Progenitor cell of endocrine pancreas (in vitro differentiated cells): ENCODE data around the gene METTL21A. TPM values are rescaled to one million over a fixed set of nuclear protein-coding genes. Genes with fewer than 3 reads are reported as not detected.

Experiments
- DNase-seq: peaks from one replicate; pipeline ENCODE4 v3.0.0; 2021; ENCODE audit warnings: low spot score; ENCODE audit not compliant: unreplicated experiment
- H3K27ac Mint-ChIP-seq: 2 replicates; pipeline ENCODE4 v1.8.0; 2021; ENCODE audit warnings: mild to moderate bottlenecking, moderate library complexity, mixed read lengths
- H3K27me3 Mint-ChIP-seq: 2 replicates; pipeline ENCODE4 v1.8.0; 2021; ENCODE audit warnings: mixed read lengths
- H3K36me3 Mint-ChIP-seq: 2 replicates; pipeline ENCODE4 v1.8.0; 2022; ENCODE audit warnings: mixed read lengths; ENCODE audit not compliant: insufficient read depth
- H3K4me1 Mint-ChIP-seq: 2 replicates; pipeline ENCODE4 v1.8.0; 2021; ENCODE audit warnings: low read depth, mixed read lengths
- H3K4me3 Mint-ChIP-seq: 2 replicates; pipeline ENCODE4 v1.8.0; 2021; ENCODE audit warnings: low read depth, mild to moderate bottlenecking, moderate library complexity, mixed read lengths
- H3K9me3 Mint-ChIP-seq: 2 replicates; pipeline ENCODE4 v1.8.0; 2021; ENCODE audit warnings: low read depth, mixed read lengths
- CTCF ChIP-seq: fragments of 200-600 bp; sonication (generic); IDR thresholded peaks from one replicate; pipeline ENCODE4 v1.5.0; 2021; ENCODE audit warnings: antibody characterized with exemption, mild to moderate bottlenecking; ENCODE audit not compliant: unreplicated experiment
- total RNA-seq: library from RNA; stranded (reverse); gene quantifications from 2 replicates; pipeline ENCODE4 v1.2.1, GENCODE V29; 2021

Gene METTL21A
- total RNA-seq, 1 donor from 2014 or later, result 32.6 TPM

GRCh38 chr2:207606829-207607228, 18.4 kb downstream of the METTL21A start:
- Mint-ChIP-seq H3K4me1 (peaks cover 5% of the 10 kb centered on the region), H3K9me3 (peaks cover 5% of the 10 kb centered on the region), H3K36me3 (peaks cover 12% of the 10 kb centered on the region), H3K27ac (no peak overlapping the region), H3K27me3 (no peaks in the 10 kb centered on the region), H3K4me3 (no peak overlapping the region)
- TF ChIP-seq CTCF, result no peak
- no peak for DNase-seq

- Mint-ChIP-seq H3K4me1 (peaks cover 8% of the 10 kb centered on the region), H3K9me3 (peaks cover 5% of the 10 kb centered on the region), H3K36me3 (peaks cover 12% of the 10 kb centered on the region), H3K27me3 (no peaks in the 10 kb centered on the region), H3K27ac (no peak overlapping the region), H3K4me3 (no peak overlapping the region)
- TF ChIP-seq CTCF, result no peak
- no peak for DNase-seq
Observed at GRCh38 chr2:207606399-207606798, 18.8 kb downstream of the METTL21A start.

- H3K4me1 Mint-ChIP-seq, result peaks cover 8% of the 10 kb centered on the region
- H3K27ac Mint-ChIP-seq, result peak overlapping the region; percentile 23
- H3K9me3 Mint-ChIP-seq, result peaks cover 5% of the 10 kb centered on the region
Observed at GRCh38 chr2:207603486-207603885, 21.7 kb downstream of the METTL21A start.

GRCh38 chr2:207601774-207602173, 23.4 kb downstream of the METTL21A start:
- peaks cover 8% of the 10 kb centered on the region for H3K4me1 Mint-ChIP-seq
- no peak for DNase-seq
- no peaks in the 10 kb centered on the region for H3K27me3 Mint-ChIP-seq
- TF ChIP-seq CTCF, result no peak
- H3K4me3 Mint-ChIP-seq, result no peak overlapping the region
- H3K27ac Mint-ChIP-seq, result no peak overlapping the region
- H3K9me3 Mint-ChIP-seq, result no peaks in the 10 kb centered on the region
- peaks cover 3% of the 10 kb centered on the region for H3K36me3 Mint-ChIP-seq

More at GRCh38 chr2:207603486-207603885, 21.7 kb downstream of the METTL21A start:
- Mint-ChIP-seq H3K4me3 (no peak overlapping the region), H3K36me3 (peaks cover 10% of the 10 kb centered on the region), H3K27me3 (no peaks in the 10 kb centered on the region)
- TF ChIP-seq CTCF, result no peak
- DNase-seq, result no peak

- H3K27me3 Mint-ChIP-seq, result no peaks in the 10 kb centered on the region
- no peaks in the 10 kb centered on the region for H3K9me3 Mint-ChIP-seq
- peaks cover 7% of the 10 kb centered on the region for H3K36me3 Mint-ChIP-seq
- peak overlapping the region; percentile 33 for H3K27ac Mint-ChIP-seq
- H3K4me1 Mint-ChIP-seq, result peaks cover 8% of the 10 kb centered on the region
- no peak overlapping the region for H3K4me3 Mint-ChIP-seq
- DNase-seq, result no peak
- no peak for TF ChIP-seq CTCF
Observed at GRCh38 chr2:207600231-207600630, 25.0 kb downstream of the METTL21A start.
